Cardiac septum (tissue), 1 donor: Measurements from ENCODE around the gene PIH1D1. TPM values are rescaled to one million over a fixed set of nuclear protein-coding genes. Genes with fewer than 3 reads are reported as not detected.

Experiments used
- DNase-seq: peaks from one replicate; pipeline ENCODE4 v3.0.0-alpha.2; 2020; ENCODE audit warnings: low spot score
- intact Hi-C: fragments of 100-400 bp; cut with DNase I; formaldehyde crosslinking; loops from one replicate; pipeline ENCODE4 v1.14.0; 2022
- total RNA-seq: library from RNA; stranded (reverse); fragmentation: NEBNext Ultra II Directional; extraction: Animal tissue kit (Norgen Biotek cat#: 25700); gene quantifications from one replicate; pipeline ENCODE4 v1.2.1, GENCODE V29; 2021
- donor health status: DM: no; HTN: no; CAD: no.

The PIH1D1 gene
- total RNA-seq, 1 donor from 2014 or later, result 24.2 TPM

DNA sequence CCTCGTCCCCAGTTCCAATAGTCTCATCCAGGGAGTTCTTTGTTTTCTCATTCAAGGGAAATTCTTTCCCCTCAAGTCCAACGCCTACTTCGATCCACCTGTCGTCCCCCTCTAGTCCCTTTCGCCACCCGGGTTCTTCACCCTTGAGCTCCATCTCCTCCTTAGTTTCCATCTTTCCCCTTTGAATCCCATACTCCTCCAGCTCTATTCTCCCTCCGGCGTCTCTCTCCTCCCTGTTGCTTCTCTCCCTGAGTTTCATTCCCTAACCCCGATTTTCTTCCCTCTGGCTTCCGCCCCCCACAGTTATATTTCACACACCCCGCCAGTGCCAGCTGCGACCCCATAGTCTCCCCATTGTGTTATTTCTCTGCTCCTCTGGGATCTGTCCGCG, 9.7 kb downstream of the PIH1D1 start:
- DNase-seq, result no peak
- intact Hi-C loops, result loop anchor here (2.0 kb wide), 1 partner anchor 79 kb away; the partner anchor contains the start of genes DKKL1 and TEAD2

DNA sequence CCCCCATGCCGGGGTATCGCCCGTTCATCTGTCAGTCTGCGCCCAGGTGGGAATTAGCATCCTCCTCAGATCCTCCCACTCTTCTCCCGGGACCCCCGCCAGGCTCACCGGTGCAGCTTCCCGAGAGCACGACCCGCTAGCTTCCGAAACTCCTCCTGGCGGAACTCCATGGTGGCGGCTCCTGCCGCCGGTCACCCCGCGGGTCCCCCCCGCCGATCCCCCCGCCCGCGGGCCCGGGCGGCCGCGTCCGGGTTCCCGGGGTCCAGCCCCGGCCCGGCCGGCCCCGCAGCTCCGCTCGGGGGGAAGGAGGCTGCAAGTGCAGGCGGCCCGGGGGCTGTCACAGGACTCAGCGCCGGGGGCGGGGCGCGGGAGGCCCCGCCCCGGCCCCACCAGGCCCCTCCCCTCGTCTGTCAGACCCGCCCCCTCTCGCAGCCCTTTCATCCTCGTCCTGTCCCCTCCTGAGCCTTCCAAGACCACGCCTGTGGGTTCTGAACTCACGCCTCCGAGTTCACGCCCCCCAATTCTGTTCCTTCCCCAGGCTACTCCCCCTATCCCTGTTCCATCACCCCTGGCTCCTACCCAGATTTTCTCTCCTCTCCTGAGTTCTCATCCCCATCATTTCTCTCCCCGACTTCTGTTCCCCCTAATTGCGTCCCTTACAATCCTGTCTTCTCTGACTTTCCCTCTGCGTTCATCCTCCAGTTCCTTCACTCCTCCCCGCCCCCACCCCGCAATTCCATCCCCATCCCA, 10.2 kb downstream of the PIH1D1 start, which contains the start of gene SLC17A7:
TSS of gene SLC17A7 (minus strand) at position 318 of the 750 bp plus-strand sequence. CDS start at position 170, 148 bp downstream.
- intact Hi-C loops, result no loop called here
- no peak for DNase-seq

DNA sequence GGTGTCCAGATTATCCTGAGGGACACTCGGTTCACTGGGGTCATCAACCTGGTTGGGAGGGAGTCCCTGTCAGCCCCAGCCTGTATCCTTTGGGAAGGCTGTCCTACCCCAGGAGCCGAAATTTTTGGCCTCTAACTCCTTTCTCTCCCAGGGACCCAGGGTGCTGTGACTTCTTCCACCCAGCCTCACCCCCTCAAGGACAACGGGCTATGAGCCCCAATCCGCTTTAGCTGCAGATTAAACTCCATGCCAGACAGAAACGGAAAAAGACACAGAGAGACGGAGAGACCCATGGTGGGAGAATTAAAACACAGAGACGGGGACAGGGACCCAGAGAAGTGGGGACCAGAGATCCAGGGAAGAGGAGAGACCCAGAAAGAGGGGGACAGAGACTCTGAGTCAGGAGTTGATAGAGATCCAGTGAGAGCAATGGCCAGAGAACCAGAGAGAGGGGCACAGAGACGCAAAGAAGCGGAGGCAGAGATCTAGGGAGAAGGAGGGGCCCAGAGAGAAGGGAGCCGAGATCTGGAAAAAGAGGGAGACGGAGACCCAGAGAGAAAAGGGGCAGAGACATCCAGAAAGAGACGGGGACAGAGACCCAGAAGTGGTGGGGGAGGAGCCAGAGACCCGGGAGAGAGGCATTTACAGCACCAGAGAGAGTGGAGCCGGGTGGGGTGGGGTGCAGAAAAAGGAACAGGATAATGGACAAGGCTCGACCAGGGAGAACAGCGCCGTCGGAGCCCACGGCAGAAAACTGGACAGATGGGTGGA, 11.0 kb downstream of the PIH1D1 start:
- intact Hi-C loops, result no loop called here
- no peak for DNase-seq

DNA sequence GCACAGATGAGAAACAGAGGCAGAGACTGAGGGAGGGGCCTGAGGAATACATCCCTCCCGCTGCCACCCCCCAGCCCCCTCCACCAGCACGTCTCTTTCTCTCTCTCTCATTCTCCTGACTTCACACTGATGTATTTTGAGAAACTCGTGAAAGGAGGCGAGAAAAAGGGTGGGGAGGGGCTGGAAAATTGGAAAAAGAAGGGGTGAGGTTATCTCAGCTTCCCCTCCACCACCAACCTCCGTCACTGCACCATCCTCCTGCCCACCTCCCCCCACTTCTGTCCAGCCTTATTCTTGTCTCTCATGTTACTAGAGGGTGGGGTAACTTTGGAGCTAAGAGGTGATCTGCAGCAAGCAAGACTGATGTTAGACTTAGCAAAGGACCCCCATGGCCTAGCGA, 11.8 kb downstream of the PIH1D1 start:
- no peak for DNase-seq
- intact Hi-C loops, result no loop called here

DNA sequence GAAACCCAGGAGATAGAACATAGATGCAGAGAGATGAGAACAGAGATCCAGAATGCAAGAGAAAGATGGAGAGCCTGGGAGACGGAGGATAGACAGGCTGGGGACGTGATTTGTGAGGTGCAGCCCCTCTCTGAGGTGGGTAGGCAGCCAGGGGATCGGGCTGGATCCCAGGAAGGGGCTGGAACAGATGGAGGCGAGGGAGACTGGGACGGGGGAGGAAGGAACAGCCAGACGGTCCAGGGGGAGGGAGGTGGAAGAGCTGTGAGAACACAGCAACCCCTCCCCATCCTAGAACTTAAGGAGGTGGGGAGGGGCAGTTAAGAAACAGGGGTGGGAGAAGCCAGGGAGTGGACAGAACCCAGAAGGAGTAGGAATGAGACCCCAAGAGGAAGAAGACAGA, 13.4 kb downstream of the PIH1D1 start:
- DNase-seq, result no peak
- intact Hi-C loops, result no loop called here

DNA sequence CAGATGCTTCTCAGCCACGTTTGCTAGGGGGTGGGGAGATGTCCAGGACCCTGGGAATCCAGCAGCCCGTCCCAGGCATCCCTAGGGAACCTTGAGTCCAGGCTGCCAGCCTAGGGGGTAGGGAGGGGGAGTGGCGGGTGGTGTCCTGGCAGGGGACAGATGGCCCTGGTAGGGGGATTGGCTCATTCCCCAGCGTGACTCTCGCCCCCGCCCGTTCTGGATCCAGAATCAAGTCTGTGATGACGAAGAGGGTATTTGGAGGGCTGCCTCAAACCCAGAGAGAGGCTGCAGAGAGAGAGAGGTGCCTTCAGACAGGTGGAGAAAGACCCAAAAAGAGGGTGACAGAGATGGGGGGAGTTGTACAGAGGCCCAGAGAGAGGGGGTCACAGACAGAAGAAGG, 14.4 kb downstream of the PIH1D1 start:
- intact Hi-C loops, result no loop called here
- no peak for DNase-seq

DNA sequence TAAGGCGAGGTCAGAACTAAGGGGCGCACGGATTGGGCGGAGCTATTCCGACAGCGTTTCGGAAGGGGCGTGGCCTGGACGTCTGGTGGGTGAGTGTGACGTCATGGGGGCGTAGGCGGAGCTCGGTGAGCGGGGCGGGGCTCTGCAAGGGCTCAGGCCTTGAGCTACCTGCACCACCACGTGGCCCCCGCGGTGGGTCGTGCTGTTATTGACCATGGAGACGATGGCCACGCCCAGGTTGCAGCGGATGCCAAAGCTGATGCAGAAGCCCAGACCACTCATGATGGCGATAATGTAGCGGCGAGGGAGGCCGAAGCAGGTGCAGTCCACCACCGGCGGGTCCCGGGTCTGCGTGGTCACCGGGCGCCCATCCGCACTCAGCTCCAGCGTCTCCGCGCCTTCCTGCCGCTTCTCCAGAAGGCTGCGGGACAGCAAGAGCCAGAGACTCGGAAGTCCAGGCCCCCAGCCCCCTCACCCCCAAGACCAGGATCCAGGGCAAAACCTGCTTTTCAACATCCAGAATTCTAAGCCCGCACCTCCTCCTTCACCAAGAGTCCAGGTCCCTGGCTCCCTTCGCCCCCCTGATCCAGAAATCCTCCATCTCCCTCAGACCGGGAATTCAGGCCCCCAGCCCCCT, 15.1 kb downstream of the PIH1D1 start:
- no peak for DNase-seq
- intact Hi-C loops, result no loop called here

DNA sequence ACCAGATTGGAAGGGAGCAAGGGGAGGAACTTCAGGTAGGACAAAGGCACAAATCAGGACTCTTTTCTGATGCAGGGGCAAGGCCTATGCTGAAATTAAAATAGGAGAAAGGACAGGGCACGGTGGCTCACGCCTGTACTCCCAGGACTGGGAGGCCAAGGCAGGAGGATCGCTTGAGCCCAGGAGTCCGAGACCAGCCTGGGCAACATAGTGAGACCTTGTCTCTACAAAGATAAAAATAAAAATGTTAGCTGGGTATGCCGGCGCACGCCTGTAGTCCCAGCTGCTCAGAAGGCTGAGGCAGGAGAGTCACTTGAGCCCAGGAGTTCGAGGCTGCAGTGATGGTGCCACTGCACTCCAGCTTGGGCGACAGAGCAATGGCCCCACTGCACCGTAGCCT, 15.9 kb downstream of the PIH1D1 start:
- intact Hi-C loops, result no loop called here
- DNase-seq, result no peak

DNA sequence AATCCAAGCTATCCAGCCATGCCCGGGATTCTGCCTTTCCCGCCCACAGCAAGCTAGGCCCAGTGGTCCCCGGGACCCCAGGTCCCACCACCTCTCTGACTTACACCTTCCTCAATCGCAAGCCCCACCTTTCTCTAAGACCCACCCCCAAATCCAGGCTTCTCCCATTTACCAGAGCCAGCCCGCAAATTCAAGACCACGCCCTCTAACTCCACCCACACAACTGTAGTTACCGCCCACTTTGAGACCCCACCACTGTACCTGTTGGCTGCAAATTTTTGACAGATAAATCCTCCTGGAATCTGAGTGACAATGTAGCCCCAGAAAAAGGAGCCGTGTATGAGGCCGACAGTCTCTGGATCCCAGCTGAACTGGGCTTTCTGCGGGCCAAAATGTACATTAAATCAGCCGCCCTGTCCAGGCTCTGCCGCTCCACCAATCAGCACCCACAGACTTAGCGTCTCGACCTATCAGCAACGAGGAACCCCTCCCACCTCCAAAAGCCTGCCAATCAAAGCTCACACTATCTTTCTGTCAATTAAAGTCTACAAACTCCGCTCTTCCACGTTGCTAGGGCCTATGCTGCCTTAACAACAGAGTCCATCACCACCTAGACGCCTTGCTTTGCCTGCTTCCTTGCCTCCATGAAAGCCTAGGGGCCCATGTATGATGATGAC, 16.6 kb downstream of the PIH1D1 start:
- no peak for DNase-seq
- intact Hi-C loops, result no loop called here

DNA sequence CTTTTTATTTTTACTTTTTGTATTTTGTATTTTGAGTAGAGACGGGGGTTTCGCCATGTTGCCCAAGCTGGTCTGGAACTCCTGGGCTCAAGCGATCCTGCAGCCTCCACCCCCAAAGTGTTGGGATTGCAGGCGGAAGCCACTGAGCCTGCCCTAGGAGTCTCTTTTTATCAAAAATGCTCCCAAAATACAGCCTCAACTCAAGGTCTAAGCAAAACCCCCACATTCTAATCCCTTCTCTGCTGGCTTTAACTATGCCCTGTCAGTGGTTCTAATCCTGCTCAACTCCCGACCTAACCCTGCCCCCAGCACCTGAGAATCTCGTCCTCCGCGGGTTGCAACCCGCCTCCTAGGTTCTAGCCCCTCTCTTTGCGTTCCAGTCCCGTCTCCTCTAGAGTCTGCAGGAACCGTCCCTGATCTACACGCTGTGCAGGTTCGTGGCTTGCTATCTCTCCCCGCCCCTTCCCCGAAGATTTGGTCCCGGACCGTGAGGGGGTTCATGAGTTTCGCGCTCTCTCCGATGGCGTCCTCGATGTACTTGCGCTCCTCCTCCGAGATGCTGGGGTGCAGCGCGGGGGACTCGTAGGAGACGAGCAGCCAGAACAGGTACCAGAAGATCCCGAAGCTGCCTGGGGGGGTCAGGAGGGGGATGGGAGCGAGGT, 18.2 kb downstream of the PIH1D1 start:
- intact Hi-C loops, result no loop called here
- DNase-seq, result no peak

DNA sequence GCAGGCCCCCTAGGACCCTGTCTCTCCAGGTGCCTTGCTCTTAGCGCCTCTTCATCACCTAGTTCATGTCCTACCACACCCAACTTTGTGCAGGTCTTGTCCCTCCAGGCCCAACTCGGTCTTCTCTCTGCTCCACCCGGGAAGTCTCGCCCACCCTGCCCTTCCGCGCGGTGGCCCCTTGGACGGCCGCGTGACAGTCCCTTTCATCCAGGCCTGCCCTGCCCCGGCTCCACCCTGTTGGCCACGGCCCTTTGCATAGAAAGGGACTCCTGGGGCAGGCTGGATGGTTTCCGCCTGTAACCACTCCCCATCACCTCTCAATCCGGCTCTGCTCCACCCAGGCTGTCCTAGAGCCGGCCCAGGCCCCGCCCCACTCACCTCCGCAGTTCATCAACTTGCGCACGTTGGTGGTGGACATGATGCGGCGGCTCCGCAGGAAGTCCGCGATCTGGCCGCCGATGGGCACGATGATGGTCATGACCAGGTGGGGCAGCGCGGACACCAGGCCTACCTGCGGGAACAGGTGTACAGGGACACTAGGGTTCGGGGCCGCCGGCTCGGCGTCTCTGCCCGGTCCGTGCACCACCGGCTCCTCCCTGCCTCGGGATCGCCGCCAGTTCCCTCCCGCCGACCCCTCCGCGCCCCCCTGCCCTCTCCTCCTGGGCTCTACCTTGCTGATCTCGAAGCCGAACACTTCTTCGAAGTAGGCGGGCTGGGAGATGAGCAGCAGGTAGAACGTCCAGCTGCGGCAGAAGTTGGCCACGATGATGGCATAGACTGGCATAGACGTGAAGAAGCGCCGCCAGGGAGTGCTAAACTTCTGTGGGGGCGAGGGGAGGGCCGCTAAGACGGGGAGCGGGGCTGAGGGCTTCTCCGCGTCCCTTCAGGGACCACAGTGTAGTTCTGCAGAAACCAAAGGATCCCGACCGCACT, 19.2 kb downstream of the PIH1D1 start:
- intact Hi-C loops, result no loop called here
- no peak for DNase-seq

DNA sequence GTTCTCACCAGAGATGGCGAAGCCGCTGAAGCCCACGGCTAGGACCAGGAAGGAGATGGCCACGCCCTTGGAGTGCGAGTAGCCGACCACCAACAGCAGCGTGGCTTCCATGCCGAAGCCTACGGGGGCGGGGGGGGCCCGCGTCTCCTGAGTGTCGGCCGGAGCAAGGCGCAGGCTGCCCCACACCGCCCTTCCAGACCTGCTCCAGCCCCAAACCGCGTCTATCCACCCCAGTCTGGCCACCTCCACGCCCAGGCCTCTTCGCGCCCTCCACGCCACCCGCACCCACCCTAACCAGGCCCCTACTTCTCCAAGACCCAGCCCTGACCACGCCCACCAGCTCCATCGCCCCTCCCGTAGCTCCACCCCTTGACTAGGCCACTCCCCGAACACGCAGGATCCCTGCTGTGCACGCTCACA, 20.3 kb downstream of the PIH1D1 start:
- intact Hi-C loops, result no loop called here
- DNase-seq, result no peak

DNA sequence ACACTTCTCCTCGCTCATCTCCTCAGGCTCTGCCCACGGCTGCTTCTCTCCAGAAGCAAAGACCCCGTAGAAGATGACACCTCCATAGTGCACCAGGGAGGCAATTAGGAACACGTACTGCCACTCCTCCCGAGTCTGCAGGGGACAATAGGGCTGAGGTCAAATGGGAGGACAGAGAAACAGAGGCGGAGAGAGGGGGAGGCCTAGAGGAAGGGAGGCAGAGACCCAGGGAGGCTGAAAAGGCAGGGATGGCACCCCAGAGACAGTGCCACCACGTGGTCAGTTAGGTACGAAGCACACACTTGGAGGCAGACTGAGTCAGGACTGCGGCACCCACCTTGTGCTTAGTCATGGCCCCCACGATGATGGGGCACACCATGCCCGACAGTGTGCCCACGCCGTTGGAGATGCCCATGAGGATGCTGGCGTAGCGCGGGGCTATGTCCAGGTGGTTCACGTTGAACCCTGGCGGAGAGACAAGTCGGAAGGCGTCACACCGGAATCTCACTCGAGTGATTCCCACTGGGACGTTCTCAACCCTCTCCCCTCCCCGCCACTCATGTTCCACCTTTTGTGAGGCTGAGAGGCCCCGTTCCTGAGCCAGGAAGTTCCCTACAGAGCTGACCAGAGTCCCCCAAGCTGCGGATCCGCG, 20.8 kb downstream of the PIH1D1 start:
- intact Hi-C loops, result no loop called here
- DNase-seq, result no peak

DNA sequence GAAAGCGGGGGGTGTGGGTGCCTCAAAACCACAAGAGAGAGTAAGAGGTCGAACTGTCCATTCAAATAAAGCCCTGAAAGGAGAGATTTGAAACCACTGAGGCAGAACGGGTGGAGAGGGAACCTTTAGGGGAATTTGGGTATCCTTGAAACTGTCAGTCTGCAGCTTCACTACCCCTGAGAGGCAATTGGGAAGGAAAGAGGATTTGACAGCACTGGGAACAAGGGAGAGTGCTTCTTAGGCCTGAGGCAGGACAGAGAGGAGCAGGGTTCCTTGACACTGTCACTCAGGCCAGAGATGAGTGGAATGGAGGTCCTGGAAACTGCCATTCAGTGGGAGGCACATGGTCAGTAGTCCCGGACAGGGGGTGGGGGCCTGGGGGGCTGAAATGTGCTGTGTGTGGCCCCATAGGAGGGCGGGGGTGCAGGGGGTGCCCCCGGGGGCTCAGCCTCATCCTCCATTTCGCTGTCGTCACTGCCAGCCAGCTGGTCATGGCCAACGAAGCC, 21.4 kb downstream of the PIH1D1 start:
- intact Hi-C loops, result no loop called here

DNA sequence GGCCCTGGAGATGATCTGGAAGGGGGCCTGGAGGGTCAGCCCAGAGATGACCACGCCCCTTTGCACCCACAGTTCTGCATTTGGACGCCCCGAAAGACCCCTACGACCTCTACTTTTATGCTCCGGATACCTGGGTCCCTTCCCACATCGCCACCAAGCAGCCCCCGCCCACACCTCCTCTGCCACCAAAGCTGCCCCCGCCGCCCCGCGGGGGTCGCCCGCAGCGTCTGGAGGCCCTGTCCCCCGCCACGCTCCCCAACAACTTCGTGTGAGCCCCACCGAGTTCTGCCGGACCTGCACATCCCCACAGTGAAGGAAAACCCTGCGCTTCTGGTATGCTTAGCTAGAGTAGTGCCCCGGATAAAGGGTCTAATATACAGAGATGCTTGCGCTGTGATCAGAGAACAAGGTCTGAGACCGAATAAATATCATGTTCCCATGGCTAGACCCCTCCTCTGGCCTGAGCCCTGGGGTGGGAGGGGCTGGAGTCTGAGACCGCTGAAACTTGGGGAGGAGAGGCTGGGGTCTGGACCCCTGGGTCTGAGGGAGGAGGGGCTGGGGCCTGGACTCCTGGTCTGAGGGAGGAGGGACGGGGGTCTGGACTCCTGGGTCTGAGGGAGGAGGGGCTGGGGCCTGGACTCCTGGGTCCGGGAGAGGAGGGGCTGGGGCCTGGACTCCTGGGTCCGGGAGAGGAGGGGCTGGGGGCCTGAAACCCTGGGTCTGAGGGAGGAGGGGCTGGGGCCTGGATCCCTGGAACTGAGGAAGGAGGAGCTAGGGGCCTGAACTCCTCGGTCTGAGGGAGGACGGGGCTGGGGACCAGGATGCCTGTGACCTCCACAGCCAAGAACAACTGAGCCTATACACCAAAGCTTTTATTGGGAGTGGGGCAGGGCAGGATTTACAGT, 22.8 kb downstream of the PIH1D1 start:
- DNase-seq, result no peak
- intact Hi-C loops, result no loop called here

More for the DNA sequence above, 21.4 kb downstream of the PIH1D1 start:
- no peak for DNase-seq

DNA sequence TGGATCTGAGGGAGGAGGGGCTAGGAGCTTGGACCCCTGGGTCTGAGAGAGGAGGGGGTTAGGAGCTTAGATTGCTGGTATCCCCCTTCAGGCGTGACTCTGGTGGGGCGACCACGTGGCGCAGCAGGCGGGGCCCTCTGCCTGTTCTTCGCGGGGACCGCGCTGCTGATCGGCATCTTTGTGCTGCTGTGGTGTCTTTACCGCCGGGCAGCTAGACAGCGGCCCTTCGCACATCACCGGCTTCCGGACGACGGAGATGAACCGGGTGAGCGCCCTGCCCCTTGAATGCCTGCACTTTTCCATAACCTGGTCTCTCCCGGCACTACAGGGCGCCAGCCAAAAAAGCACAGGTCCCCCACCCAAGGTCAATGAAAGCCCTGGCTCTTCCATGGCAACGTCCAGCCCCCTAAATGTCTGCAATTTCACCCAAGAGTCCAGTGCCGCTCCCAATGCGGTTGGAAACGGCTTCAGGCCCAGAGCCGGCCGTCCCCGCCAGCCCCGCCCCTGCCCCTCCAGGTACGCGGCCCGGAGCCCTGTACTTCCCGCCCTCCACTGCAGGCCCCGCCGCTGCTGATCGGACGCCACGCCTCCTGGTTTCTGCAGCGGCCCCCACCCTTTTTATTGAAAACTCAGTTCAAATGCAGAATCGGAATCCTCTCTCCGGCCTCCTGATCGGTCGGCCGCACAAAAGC, 23.6 kb downstream of the PIH1D1 start:
- no peak for DNase-seq
- intact Hi-C loops, result no loop called here
